HG02623 (cell line): Measurements from ENCODE around the gene SLC25A25.
"Not testable (repeated sequence)": the region's sequence is repeated elsewhere in the genome, so short reads cannot be mapped to it uniquely, and the experiment has no call there.

ENCODE experiments used
- ATAC-seq: cut with Tn5 transposase; IDR thresholded peaks from one replicate; pipeline ENCODE4 v1.9.1; 2021; ENCODE audit warnings: moderate library complexity; ENCODE audit not compliant: unreplicated experiment

The SLC25A25 gene

GRCh38 chr9:128108269-128109049 lies 40.4 kb downstream of the SLC25A25 start:
- no peak for ATAC-seq

GRCh38 chr9:128109050-128109709 lies 41.1 kb downstream of the SLC25A25 start:
- no peak for ATAC-seq

DNA sequence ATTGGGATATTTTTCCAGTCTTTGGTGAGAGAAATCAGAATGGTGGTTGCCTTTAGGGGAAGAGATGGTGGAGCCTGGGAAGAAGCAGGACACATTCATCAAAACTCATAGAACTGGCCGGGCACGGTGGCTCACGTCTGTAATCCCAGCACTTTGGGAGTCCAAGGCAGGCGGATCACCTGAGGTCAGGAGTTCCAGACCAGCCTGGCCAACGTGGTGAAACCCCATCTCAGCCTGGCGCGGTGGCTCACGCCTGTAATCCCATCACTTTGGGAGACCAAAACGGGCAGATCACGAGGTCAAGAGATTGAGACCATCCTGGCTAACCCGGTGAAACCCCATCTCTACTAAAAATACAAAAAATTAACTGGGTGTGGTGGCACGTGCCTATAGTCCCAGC lies 43.7 kb downstream of the SLC25A25 start:
- ATAC-seq, result not testable (repeated sequence)

- no peak for ATAC-seq
Measured at GRCh38 chr9:128113526-128114325, 45.7 kb downstream of the SLC25A25 start.

- no peak for ATAC-seq
Measured at GRCh38 chr9:128114326-128115186, 46.5 kb downstream of the SLC25A25 start.

GRCh38 chr9:128115187-128116103 lies 47.4 kb downstream of the SLC25A25 start:
- no peak for ATAC-seq

DNA sequence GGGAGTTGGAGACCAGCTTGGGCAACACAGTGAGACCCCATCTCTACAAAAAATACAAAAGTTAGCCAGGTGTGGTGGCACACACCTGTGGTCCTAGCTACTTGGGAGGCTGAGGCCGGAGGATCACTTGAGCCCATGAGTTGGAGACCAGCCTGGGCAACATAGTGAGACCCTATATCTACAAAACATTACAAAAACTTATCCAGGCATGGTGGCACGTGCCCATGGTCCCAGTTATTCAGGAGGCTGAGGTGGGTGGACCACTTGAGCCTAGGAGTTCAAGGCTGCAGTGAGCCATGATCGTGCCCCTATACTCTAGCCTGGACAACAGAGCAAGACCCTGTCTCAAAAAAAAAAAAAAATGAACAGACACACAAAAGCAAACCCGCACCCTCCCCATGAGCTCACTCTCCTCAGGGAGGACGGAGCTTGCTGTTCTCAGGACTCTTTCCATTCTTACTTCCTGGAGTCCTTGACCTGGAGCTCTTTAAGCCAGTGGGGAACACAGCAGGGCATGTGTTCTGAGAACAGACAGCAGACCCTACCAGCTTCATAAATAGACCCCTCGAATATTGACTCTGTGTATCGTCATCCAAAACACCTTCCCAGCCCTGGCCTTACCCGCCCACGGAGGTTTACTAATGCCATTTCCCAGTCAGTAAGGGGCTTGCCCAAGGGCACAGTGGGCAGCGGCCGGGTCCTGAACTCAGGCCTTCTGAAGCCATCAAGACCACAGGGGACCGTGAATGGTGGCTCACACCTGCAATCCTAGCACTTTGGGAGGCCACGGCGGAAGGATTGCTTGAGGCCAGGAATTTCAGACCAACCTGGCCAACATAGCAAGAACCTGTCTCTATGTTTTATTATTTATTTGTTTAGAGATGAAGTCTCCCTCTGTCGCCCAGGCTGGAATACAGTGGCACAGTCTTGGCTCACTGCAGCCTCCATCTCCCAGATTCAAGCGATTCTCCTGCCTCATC lies 48.4 kb downstream of the SLC25A25 start:
- no peak for ATAC-seq

DNA sequence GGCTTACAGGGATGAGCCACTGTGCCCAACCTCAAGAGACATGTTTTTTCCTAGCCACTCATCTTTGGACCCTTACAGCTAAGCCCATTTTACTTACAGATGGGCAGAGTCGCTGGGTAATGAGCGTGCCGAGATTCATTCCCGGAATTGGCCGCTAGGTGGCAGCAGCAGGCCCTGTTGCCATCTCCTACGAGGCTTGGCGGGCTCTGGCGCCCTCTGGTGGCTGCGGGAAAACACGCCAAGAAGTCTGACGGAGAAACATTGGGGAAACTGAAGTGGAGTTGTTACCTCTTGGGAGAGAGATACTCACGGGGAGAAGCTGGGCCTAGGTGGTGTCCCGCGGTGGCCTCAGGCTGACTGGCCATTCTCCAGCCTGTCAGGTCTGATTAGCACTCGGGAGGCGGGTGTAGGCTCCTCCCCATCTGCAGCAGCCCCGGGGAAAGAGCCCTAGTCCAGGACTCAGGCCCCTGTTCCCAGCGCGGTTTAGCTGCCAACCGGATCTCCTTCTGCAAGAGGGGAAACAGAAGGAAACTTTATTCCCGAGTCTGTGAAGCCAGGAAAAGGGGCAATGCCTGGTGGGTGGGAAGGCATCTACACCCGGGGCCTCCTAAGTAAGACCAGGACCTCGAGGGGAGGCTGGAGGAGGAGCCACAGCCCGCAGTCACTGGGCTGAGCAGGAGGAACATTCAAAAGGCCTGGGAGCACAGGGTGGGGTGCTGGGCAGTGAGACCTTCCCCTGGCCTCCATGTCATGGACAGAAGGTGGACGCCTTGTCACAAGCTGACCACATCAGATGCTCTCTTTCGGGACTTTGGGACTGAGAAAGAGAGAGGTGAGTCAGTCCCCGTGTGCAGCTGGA lies 49.8 kb downstream of the SLC25A25 start:
- no peak for ATAC-seq

DNA sequence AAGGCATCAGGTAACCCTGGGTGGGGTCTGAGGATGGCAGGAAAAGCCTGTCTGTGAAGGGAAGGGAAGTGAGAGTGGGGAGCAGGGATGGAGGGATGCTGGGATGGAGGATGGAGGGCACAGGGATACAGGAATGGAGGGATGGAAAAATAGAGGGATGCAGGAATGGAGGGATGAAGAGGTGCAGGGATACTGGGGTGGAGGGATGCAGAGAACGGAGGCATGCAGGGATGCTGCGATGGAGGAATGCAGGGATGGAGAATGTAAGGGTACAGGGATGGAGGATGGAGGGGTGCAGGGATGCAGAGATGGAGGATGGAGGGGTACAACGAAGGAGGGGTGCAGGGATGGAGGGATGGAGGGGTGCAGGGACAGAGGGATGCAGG lies 50.4 kb downstream of the SLC25A25 start:
- no peak for ATAC-seq

- ATAC-seq, result no peak
Measured at GRCh38 chr9:128118971-128119665, 51.1 kb downstream of the SLC25A25 start.

- ATAC-seq, result no peak
Measured at GRCh38 chr9:128120061-128120740, 52.2 kb downstream of the SLC25A25 start.

DNA sequence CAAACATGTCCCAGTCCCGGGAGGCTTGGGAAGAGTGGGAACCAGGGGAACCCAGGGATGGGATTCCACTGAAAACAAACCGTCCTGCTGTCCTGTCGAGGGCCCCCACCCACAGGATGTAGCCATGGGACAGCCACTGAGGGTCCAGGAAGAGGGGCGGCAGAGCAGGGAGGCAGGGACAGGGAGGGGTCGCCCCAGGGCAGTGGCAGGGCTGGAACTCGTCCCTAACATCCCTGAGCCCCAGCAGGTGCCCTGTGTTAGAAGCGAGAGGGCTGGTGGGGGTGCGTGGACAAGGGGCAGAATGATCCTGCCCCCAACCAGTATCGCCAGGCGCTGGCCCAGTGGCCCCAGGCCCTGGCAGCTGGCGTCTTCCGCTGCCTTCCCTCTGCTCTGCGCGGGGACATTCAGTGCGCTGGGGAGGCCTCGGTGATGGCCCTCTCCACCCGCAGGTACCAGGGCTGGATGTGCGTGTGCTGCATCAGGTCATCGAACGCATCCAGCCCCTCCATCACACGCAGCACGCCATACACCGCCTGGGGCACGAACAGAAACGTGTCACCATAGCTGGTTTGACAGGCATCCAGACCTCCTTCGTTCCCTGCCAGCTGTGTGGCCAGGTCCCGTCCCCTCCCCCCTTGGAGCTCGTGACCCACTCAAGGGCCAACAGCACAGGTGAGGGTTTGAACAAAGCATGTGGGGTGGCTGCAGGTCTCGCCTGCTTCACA lies 52.9 kb downstream of the SLC25A25 start:
- ATAC-seq, result no peak

DNA sequence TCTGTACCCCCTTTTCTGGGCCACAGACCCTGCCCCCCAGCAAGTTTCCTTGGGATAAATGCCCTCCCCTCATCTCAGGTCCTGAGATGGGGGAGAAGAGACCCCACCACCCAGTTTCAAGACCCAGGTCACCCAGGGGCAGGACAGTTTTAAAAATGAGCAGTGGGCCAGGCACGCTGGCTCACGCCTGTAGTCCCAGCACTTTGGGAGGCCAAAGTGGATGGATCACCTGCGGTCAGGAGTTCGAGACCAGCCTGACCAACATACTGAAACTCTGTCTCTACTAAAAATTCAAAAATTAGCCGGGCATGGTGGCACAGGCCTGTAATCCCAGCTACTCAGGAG lies 53.4 kb downstream of the SLC25A25 start:
- ATAC-seq, result no peak

DNA sequence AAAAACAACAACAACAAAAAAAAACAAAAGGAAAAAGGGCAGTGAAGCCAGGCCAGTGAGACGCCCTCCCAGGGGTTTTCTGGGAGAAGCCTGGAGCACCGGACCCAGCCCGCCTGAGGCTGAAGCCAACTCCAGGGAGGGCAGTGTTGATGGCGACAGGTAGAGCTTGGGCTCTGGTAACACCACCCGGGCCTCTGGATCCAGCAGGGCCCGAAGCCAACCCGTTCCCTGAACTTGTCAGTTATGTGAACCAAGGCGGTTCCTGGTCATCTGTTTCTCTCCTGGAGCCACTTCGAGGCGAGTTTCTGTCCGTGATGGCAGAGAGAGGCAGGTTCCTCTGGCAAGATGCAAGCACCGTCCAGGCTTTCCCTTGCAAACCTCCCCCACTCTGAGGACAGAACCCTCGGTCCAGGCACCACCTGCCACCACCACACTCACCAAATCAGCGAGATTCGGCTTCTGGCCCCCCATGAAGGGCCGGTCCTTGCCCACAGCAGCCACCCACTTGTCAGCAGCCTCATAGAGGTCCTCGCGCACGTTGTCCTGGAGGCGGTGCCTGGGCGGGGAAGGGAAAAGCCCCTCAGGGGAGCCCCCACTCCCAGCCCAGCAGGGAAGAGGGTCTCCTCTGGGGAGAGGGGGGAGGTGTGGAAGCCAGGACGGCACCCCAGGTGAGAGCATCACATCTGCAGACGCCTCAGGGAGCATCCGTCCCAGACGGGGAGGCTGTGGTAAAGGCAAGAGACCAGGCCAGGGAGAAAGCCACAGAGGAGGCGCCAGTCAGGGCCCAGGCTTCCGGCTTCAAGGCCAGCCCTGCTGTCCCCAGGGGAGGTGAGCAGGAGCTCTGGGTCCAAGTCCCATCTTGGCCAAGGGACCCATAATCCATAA lies 54.1 kb downstream of the SLC25A25 start:
- ATAC-seq, result no peak

DNA sequence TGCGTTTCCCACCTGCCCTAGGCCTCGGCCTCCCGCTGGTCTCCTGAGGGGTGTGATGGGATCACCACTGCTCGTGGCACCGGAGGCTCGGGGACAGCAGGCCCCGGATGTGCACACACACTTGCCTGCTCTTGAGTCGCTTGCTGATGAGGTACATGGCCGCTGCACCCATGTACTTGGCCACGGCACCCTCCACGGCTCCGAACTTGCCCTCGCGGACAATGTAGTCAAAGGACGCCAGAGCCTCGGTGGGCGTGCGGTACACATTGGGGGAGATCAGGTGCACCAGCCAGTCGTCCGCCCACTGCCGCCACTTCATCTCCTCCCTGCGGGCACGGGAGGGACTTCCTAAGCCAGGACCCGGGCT lies 54.8 kb downstream of the SLC25A25 start:
- no peak for ATAC-seq
